ENCODE measurements around the gene ITIH1. TPM values are rescaled to one million over a fixed set of nuclear protein-coding genes. Genes with fewer than 3 reads are reported as not detected.
A peak's percentile ranks its signal among the peaks of the same experiment; 100 is the strongest.

The ITIH1 gene
- total RNA-seq, 6 experiments from 2014 or later, result not detected

DNA sequence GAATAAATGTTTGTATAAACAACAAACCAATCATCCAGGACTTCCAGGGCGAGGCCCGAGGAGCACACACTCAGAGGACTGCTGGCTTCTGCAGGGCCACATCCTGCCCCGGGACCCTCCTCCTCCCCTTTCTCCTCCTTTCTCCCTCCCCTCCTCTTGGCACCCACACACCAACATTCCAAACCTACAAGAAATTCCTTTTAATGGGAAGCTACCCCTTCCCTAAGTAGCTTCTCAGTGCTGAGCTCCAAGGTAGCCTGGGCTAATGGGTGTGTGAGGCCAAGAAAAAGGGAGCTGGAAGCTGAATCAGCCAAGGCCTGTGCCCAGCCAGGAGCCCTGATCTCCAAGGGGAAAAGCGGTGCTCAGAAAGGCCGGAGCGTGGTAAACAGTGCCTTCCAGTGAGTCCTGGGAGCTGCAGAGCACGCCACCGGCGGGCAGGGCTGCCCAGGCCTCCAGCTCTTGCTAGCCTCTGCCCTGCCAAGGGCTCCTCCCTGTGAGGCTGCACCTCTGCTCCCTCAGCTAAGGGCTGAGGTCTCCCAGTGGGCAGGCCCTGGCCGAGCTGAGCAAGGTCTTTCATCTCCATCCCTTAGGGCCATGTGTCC is 21.1 kb downstream of the ITIH1 start:
- no peak for DNase-seq
- peaks cover 25% of the 10 kb centered on the region for H3K4me1 Mint-ChIP-seq (ENCODE audit: low read depth)
- no peak overlapping the region for H3K27ac Mint-ChIP-seq
- TF ChIP-seq, protein P1, sequence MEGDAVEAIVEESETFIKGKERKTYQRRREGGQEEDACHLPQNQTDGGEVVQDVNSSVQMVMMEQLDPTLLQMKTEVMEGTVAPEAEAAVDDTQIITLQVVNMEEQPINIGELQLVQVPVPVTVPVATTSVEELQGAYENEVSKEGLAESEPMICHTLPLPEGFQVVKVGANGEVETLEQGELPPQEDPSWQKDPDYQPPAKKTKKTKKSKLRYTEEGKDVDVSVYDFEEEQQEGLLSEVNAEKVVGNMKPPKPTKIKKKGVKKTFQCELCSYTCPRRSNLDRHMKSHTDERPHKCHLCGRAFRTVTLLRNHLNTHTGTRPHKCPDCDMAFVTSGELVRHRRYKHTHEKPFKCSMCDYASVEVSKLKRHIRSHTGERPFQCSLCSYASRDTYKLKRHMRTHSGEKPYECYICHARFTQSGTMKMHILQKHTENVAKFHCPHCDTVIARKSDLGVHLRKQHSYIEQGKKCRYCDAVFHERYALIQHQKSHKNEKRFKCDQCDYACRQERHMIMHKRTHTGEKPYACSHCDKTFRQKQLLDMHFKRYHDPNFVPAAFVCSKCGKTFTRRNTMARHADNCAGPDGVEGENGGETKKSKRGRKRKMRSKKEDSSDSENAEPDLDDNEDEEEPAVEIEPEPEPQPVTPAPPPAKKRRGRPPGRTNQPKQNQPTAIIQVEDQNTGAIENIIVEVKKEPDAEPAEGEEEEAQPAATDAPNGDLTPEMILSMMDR (IDR thresholded peaks at IDR 0.05), result no peak
- no peaks in the 10 kb centered on the region for H3K9me3 Mint-ChIP-seq
- H3K4me3 Mint-ChIP-seq, result no peak overlapping the region
- H3K27me3 Mint-ChIP-seq (ENCODE audit: insufficient read depth), result peaks cover 5% of the 10 kb centered on the region; the same call in 1 of the 2 replicates
- H3K36me3 Mint-ChIP-seq (ENCODE audit: low read depth), result no peaks in the 10 kb centered on the region

DNA sequence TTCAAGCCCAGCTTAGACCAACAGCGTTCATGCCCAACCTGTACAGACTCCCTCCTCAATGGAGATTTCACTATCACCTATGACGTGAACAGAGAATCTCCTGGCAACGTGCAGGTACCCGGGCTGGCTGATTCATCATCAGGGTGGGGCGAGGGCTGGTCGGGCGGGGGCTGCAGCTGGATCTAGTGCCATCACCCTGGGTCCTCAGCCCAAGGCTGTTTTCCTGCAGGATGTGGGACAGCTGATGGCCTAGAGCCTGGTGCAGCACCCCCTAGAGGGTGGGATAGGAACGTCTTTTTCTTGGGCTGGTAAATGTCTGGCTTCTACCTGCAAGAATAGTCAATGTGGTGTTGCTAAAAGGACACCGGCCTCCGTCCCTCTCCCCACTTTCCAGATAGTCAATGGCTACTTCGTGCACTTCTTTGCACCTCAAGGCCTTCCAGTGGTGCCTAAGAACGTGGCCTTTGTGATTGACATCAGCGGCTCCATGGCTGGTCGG is 21.6 kb downstream of the ITIH1 start:
- Mint-ChIP-seq H3K4me1 (ENCODE audit: low read depth) (peaks cover 22% of the 10 kb centered on the region), H3K4me3 (no peak overlapping the region), H3K27ac (no peak overlapping the region), H3K9me3 (no peaks in the 10 kb centered on the region), H3K27me3 (ENCODE audit: insufficient read depth) (peaks cover 3% of the 10 kb centered on the region; the same call in 1 of the 2 replicates), H3K36me3 (ENCODE audit: low read depth) (no peaks in the 10 kb centered on the region)
- DNase-seq, result no peak
- TF ChIP-seq, protein P1 (IDR thresholded peaks at IDR 0.05), result peak; percentile 74

DNA sequence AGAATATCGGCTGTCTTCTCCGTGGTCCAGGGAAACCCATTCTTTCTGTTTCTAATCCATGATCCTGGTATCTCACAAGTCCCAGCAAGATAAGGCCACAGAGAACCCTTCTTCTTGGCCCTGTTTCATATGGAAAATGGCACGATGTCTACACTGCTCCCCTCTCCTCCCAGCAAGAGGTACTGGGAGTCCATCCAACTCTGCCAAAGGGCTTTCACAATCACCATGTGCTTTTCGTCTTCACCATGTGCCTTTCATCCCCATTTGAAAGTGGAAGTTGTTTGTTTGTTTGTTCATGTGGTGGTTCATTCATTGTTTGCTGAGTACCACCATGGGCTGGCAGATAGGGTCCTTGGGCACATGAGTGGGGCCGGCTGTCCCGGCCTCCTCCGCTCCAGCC is 22.7 kb downstream of the ITIH1 start:
- Mint-ChIP-seq H3K9me3 (no peaks in the 10 kb centered on the region), H3K36me3 (ENCODE audit: low read depth) (no peaks in the 10 kb centered on the region), H3K4me3 (no peak overlapping the region), H3K27me3 (ENCODE audit: insufficient read depth) (peaks cover 3% of the 10 kb centered on the region; the same call in 1 of the 2 replicates), H3K4me1 (ENCODE audit: low read depth) (peaks cover 14% of the 10 kb centered on the region), H3K27ac (no peak overlapping the region)
- no peak for DNase-seq
- TF ChIP-seq, protein P1 (IDR thresholded peaks at IDR 0.05), result no peak

DNA sequence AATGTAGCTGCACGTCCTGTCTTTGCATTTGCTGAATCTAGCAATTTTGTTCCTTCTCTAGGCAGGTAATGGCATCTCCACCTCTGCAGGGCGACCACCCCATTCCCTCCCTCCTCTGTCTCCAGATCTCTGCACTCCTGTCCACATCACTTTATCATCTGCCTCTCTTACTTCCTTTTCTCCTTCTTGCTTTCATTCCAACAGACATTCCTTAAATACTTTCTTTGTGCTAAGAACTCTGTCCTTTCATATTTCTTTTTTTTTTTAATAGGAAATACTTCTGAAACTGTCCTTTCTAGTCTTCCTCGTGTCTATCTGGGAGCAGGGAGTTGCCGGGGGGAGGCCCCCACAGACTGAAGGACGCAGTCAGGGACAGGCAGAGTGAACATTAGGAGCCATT is 24.4 kb downstream of the ITIH1 start:
- Mint-ChIP-seq H3K9me3 (no peaks in the 10 kb centered on the region), H3K27me3 (ENCODE audit: insufficient read depth) (peaks cover 6% of the 10 kb centered on the region; the same call in 1 of the 2 replicates), H3K27ac (no peak overlapping the region), H3K36me3 (ENCODE audit: low read depth) (no peaks in the 10 kb centered on the region), H3K4me1 (ENCODE audit: low read depth) (peaks cover 14% of the 10 kb centered on the region), H3K4me3 (no peak overlapping the region)
- TF ChIP-seq, protein P1 (IDR thresholded peaks at IDR 0.05), result no peak
- no peak for DNase-seq

DNA sequence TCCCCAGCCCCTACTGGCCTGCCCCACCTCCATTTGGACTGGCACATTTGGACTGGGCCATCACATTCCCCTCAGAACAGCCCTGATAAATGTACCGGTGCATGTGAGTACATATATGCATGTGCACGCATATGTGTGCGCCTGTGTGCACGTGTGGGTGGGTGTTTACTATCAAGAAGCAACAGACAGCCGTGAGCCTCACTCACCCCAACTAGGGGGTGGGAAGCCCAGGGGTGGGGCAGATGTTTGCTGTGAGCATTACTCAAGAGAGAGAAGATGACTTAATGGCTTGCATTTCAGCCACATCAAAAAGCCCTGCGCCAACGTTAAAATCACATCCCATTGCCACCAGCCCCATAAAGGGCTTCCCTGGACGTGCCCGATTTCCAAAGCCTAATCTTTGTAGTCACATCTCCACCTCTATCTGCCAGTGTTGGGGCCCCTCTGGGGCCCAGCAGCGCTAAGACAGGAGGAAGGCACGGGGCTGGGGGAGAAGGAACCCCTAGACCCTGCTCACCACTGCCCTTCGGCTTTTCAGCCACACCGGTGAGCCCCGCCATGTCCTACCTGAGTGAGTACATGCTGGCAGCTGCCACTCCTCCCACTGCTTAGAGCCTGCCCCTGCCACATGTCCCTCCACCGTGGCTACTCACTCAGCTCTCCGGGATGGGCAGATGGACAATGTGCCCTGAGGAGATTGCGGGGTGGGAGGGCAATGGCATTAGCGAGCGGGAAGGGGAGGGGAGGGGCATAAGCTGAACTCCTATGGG is 28.1 kb downstream of the ITIH1 start:
- H3K27ac Mint-ChIP-seq, result no peak overlapping the region
- no peak for DNase-seq
- no peak overlapping the region for H3K4me3 Mint-ChIP-seq
- H3K4me1 Mint-ChIP-seq (ENCODE audit: low read depth), result peaks cover 10% of the 10 kb centered on the region
- H3K27me3 Mint-ChIP-seq (ENCODE audit: insufficient read depth), result peaks cover 18% of the 10 kb centered on the region
- H3K36me3 Mint-ChIP-seq (ENCODE audit: low read depth), result no peaks in the 10 kb centered on the region
- TF ChIP-seq, protein P1 (IDR thresholded peaks at IDR 0.05), result no peak
- H3K9me3 Mint-ChIP-seq, result no peaks in the 10 kb centered on the region

Data from HFFc6 (cell line).